H9 (cell line): ENCODE data around the gene GALNT12. TPM values are rescaled to one million over a fixed set of nuclear protein-coding genes. Genes with fewer than 3 reads are reported as not detected.

Source experiments
- DNase-seq: peaks from one replicate; pipeline ENCODE4 v3.0.0-alpha.2; 2017
- H2AFZ ChIP-seq: one replicate; pipeline ENCODE4 v1.6.1; 2013; ENCODE audit warnings: mild to moderate bottlenecking, low read length, control low read depth, moderate library complexity
- H2AK5ac ChIP-seq: 2 replicates; pipeline ENCODE4 v1.6.1; 2013; ENCODE audit warnings: low read length, control low read depth, mixed read lengths; ENCODE audit not compliant: insufficient read length
- H2BK120ac ChIP-seq: one replicate; pipeline ENCODE4 v1.6.1; 2013; ENCODE audit warnings: low read depth, mild to moderate bottlenecking, low read length, control low read depth, inconsistent platforms; ENCODE audit not compliant: poor library complexity, severe bottlenecking
- H2BK12ac ChIP-seq: 2 replicates; pipeline ENCODE4 v1.6.1; 2013; ENCODE audit warnings: low read length, control low read depth, mixed read lengths, low read depth; ENCODE audit not compliant: insufficient read length
- H2BK15ac ChIP-seq: 2 replicates; pipeline ENCODE4 v1.6.1; 2013; ENCODE audit warnings: low read depth, low read length, control low read depth
- H2BK20ac ChIP-seq: one replicate; pipeline ENCODE4 v1.6.1; 2013; ENCODE audit warnings: low read depth, mild to moderate bottlenecking, low read length, control low read depth, inconsistent platforms; ENCODE audit not compliant: poor library complexity, severe bottlenecking
- H2BK5ac ChIP-seq: 2 replicates; pipeline ENCODE4 v1.6.1; 2013; ENCODE audit warnings: low read length, control low read depth, mixed read lengths; ENCODE audit not compliant: insufficient read length
- H3K14ac ChIP-seq: 2 replicates; pipeline ENCODE4 v1.6.1; 2013; ENCODE audit warnings: low read length, control low read depth; ENCODE audit not compliant: insufficient read depth
- H3K18ac ChIP-seq: 2 replicates; pipeline ENCODE4 v1.6.1; 2013; ENCODE audit warnings: low read depth, mild to moderate bottlenecking, mixed read lengths, low read length, control low read depth; ENCODE audit not compliant: insufficient read length
- H3K23ac ChIP-seq: 2 replicates; pipeline ENCODE4 v1.6.1; 2013; ENCODE audit warnings: low read length, control low read depth, mixed read lengths, low read depth; ENCODE audit not compliant: insufficient read length
- H3K23me2 ChIP-seq: 2 replicates; pipeline ENCODE4 v1.6.1; 2013; ENCODE audit warnings: low read depth, mild to moderate bottlenecking, mixed read lengths, low read length, control low read depth; ENCODE audit not compliant: insufficient read length, poor library complexity, severe bottlenecking
- H3K27ac ChIP-seq: 2 replicates; pipeline ENCODE4 v1.5.1; 2013; ENCODE audit warnings: low read length, control low read depth, mixed read lengths, low read depth; ENCODE audit not compliant: insufficient read length
- H3K27me3 ChIP-seq: 2 replicates; pipeline ENCODE4 v1.6.1; 2013; ENCODE audit warnings: low read length, control low read depth, inconsistent platforms; ENCODE audit not compliant: insufficient read depth
- H3K4ac ChIP-seq: 2 replicates; pipeline ENCODE4 v1.6.1; 2013; ENCODE audit warnings: low read depth, mild to moderate bottlenecking, control low read depth, inconsistent platforms, low read length, moderate library complexity
- H3K4me1 ChIP-seq: 2 replicates; pipeline ENCODE4 v1.6.1; 2013; ENCODE audit warnings: low read length, control low read depth, inconsistent platforms; ENCODE audit not compliant: insufficient read depth
- H3K4me2 ChIP-seq: 2 replicates; pipeline ENCODE4 v1.6.1; 2013; ENCODE audit warnings: low read length, control low read depth, mixed read lengths; ENCODE audit not compliant: insufficient read length, insufficient read depth
- H3K56ac ChIP-seq: 2 replicates; pipeline ENCODE4 v1.6.1; 2013; ENCODE audit warnings: low read depth, mild to moderate bottlenecking, mixed read lengths, low read length, control low read depth; ENCODE audit not compliant: insufficient read length
- H3K79me1 ChIP-seq: 2 replicates; pipeline ENCODE4 v1.6.1; 2013; ENCODE audit warnings: low read depth, mild to moderate bottlenecking, moderate library complexity, low read length, control low read depth, inconsistent platforms; ENCODE audit not compliant: insufficient read depth, poor library complexity, severe bottlenecking
- H3K79me2 ChIP-seq: 2 replicates; pipeline ENCODE4 v1.6.1; 2013; ENCODE audit warnings: low read length, control low read depth, inconsistent platforms; ENCODE audit not compliant: insufficient read depth
- H3K9ac ChIP-seq: 2 replicates; pipeline ENCODE4 v1.6.1; 2013; ENCODE audit warnings: low read length, control low read depth, mixed read lengths; ENCODE audit not compliant: insufficient read length; ENCODE audit errors: extremely low read depth
- H3K9me3 ChIP-seq: one replicate; pipeline ENCODE4 v1.6.1; 2013; ENCODE audit warnings: low read depth, low read length, inconsistent platforms; ENCODE audit not compliant: control insufficient read depth
- H3T11ph ChIP-seq: one replicate; pipeline ENCODE4 v1.6.1; 2013; ENCODE audit warnings: mild to moderate bottlenecking, low read length, control low read depth, inconsistent platforms
- H4K20me1 ChIP-seq: one replicate; pipeline ENCODE4 v1.6.1; 2013; ENCODE audit not compliant: control insufficient read depth, insufficient read length, insufficient read depth
- H4K5ac ChIP-seq: 2 replicates; pipeline ENCODE4 v1.6.1; 2013; ENCODE audit warnings: low read depth, mild to moderate bottlenecking, mixed read lengths, low read length, control low read depth; ENCODE audit not compliant: insufficient read length
- H4K8ac ChIP-seq: replicated peaks from 2 replicates; pipeline ENCODE4 v1.6.1; 2013; ENCODE audit warnings: low read length, control low read depth, mixed read lengths, low read depth; ENCODE audit not compliant: insufficient read length
- H4K91ac ChIP-seq: 2 replicates; pipeline ENCODE4 v1.6.1; 2013; ENCODE audit warnings: low read depth, mild to moderate bottlenecking, moderate library complexity, mixed read lengths, low read length, control low read depth; ENCODE audit not compliant: insufficient read length
- H3K27ac Mint-ChIP-seq, 3 experiments: 2 replicates in 2 of 3; 3 replicates in 1 of 3; pipeline ENCODE4 v1.8.0; 2020 to 2021; ENCODE audit warnings: mixed read lengths in 3 of 3, mild to moderate bottlenecking in 1 of 3, moderate library complexity in 1 of 3
- H3K27me3 Mint-ChIP-seq: 2 replicates; pipeline ENCODE4 v1.8.0; 2021; ENCODE audit warnings: low read depth, mild to moderate bottlenecking, moderate library complexity, mixed read lengths
- H3K36me3 Mint-ChIP-seq, 3 experiments: 2 replicates in 2 of 3; 3 replicates in 1 of 3; pipeline ENCODE4 v1.8.0; 2020 to 2021; ENCODE audit warnings: low read depth in 3 of 3, mixed read lengths in 3 of 3; ENCODE audit not compliant: insufficient read depth in 1 of 3
- H3K4me1 Mint-ChIP-seq, 2 experiments: 2 replicates each; pipeline ENCODE4 v1.8.0; 2020; ENCODE audit warnings: mixed read lengths in 2 of 2
- H3K4me3 Mint-ChIP-seq, 2 experiments: 2 replicates in 1 of 2; 3 replicates in 1 of 2; pipeline ENCODE4 v1.8.0; 2020 to 2021; ENCODE audit warnings: mild to moderate bottlenecking in 2 of 2, mixed read lengths in 2 of 2, moderate library complexity in 1 of 2
- H3K9me3 Mint-ChIP-seq, 2 experiments: 2 replicates in 1 of 2; 3 replicates in 1 of 2; pipeline ENCODE4 v1.8.0; 2020; ENCODE audit warnings: mild to moderate bottlenecking in 2 of 2, mixed read lengths in 2 of 2, moderate library complexity in 1 of 2
- CTCF ChIP-seq: fragments of 200-600 bp; sonication (generic); conservative IDR thresholded peaks from 3 replicates; pipeline ENCODE4 v1.8.0; 2021; ENCODE audit warnings: antibody characterized with exemption, mild to moderate bottlenecking
- WGBS: extraction: QIAGEN DNeasy Blood & Tissue Kit; methylation state at CpG from one replicate; pipeline ENCODE4 v1.1.7; 2013; ENCODE audit warnings: missing lambda C conversion rate, low lambda C conversion rate, mixed read lengths; ENCODE audit not compliant: insufficient read length; ENCODE audit errors: extremely low coverage; 5-methylcytosine and 5-hydroxymethylcytosine counted together
- total RNA-seq: library from RNA; stranded (reverse); gene quantifications from 2 replicates; pipeline ENCODE4 v1.2.1, GENCODE V29; 2021

GALNT12 gene
- total RNA-seq, 1 experiment from 2014 or later = 18.0 TPM

- no peak for TF ChIP-seq CTCF
- H3K9ac ChIP-seq = no peak overlapping the region
- H3K23me2 ChIP-seq = peaks cover 8% of the 10 kb centered on the region
- H3K27me3 ChIP-seq = no peaks in the 10 kb centered on the region
- peaks cover 4% of the 10 kb centered on the region for H4K20me1 ChIP-seq
- H3K79me1 ChIP-seq = peaks cover 7% of the 10 kb centered on the region
- no peak overlapping the region; a peak in 2 of 7 replicates for H3K27ac Mint-ChIP-seq
- H2BK5ac ChIP-seq = no peak overlapping the region
- no peak overlapping the region for H2BK120ac ChIP-seq
- peaks cover 6% of the 10 kb centered on the region for H3K27me3 Mint-ChIP-seq
- H3K14ac ChIP-seq = no peak overlapping the region
- H3K56ac ChIP-seq = no peak overlapping the region
- no peak overlapping the region for H2AFZ ChIP-seq
- H2BK20ac ChIP-seq = no peak overlapping the region
- H3K9me3 ChIP-seq = no peaks in the 10 kb centered on the region
- H3T11ph ChIP-seq = no peak overlapping the region
- no peak overlapping the region for H3K4ac ChIP-seq
- no peak overlapping the region for H2BK15ac ChIP-seq
- peaks cover 6% of the 10 kb centered on the region; the same call in 1 of the 2 replicates for H3K79me2 ChIP-seq
- no peak overlapping the region for H2AK5ac ChIP-seq
- peaks cover 2 to 4% of the 10 kb centered on the region in 2 experiments for H3K9me3 Mint-ChIP-seq
- no peak overlapping the region for H3K18ac ChIP-seq
- DNase-seq = no peak
- H3K4me1 ChIP-seq = peaks cover 4% of the 10 kb centered on the region; the same call in 1 of the 2 replicates
- no peak overlapping the region for H4K91ac ChIP-seq
- H4K5ac ChIP-seq = no peak overlapping the region
- H4K8ac ChIP-seq = no peak overlapping the region
- no peak overlapping the region for H3K27ac ChIP-seq
- no peak overlapping the region for H2BK12ac ChIP-seq
- H3K4me2 ChIP-seq = no peak overlapping the region
- WGBS = no CpG with 5 or more reads among the region's 2 CpGs
- peaks cover 39 to 42% of the 10 kb centered on the region in 2 experiments for H3K4me1 Mint-ChIP-seq
- peaks cover 21 to 35% (median 27%) of the 10 kb centered on the region in 3 experiments for H3K36me3 Mint-ChIP-seq
- H3K4me3 Mint-ChIP-seq = no peak overlapping the region
- no peak overlapping the region for H3K23ac ChIP-seq
Measured at GRCh38 chr9:98793031-98793430, 14.4 kb upstream of the GALNT12 start.
